HG02759 (cell line): ENCODE data around the gene HELLS.
"Not testable (repeated sequence)": the region's sequence is repeated elsewhere in the genome, so short reads cannot be mapped to it uniquely, and the experiment has no call there.

Source experiments
- ATAC-seq: cut with Tn5 transposase; IDR thresholded peaks from one replicate; pipeline ENCODE4 v1.9.1; 2021; ENCODE audit warnings: mild to moderate bottlenecking, moderate library complexity; ENCODE audit not compliant: unreplicated experiment

Gene HELLS

DNA sequence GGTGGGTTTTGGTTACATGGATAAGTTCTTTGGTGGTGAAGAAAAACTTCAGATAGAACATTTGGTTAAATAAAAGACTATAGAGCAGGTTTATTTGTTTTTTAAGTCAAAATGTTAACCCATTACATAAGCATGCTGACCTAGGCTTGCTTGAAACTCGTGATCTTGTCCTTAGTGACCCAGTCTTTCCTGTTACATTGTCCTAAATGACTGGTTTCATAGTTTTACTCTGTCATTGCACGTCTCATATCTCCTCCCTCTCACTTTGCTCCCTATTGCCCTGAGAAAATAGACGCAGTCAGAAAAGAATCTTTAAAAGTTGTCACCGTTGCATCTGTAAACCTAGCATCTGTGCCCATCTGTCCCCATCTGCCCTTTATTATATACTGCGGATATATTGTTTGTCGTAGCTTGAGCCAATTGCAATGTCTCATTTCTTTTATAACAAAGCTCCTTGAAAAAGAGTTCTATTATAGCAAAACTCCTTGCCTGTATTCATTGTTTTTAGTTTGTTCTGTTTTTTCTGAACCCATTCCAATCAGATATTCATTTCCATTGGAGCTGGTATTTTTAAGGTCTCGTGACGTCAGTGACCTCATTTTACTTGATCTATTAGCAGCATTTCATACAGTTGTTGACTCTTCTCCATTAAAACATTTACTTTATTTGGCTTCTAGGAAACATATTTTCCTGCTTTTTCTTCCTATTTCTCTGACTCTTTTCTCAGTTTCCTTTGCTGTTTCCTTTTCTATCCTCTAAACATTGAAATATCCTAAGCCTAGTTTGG is 57.3 kb downstream of the HELLS start:
- no peak for ATAC-seq

GRCh38 chr10:94607111-94607510 is 61.5 kb downstream of the HELLS start:
- peak; percentile 84 for ATAC-seq

DNA sequence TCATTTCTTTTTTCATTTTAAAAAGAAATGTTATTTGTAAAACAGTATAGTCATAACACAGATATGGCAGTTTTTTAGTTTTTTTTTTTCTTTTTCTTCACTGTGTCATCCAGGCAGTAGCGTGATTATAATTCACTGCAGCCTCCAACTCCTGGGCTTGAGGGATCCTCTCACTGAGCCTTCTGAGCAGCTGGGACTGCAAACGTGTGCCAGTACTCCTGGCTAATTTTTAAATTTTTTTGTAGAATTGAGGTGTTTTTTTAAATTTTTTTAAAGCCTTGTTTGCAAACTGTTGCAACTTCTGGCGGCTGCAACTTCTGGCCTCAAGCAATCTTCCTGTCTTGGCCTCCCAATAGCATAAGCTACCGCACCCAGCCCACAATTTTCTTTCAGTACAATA is 63.0 kb downstream of the HELLS start:
- ATAC-seq: no peak

DNA sequence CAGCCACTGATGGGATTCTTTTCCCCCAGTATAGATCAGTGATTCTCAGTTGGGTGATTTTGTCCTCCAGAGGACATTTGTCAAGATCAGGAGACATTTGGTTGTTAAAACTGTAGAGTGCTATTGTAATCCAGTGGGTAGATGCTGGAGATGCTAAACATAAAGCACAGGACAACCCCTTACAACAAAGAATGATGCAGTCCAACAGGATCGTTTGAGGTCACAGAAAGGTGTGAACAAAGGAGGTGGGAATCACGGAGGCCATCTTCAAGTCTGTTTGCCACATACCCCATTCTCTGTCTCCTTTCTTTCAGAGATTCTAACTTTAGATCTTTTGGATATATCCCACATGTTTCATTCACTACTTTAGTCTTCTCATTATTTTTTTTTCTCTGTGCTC is 69.0 kb downstream of the HELLS start:
- ATAC-seq: no peak

GRCh38 chr10:94617389-94617944 is 71.9 kb downstream of the HELLS start:
- no peak for ATAC-seq

- ATAC-seq: no peak
These were observed 77.1 kb downstream of the HELLS start for GRCh38 chr10:94622666-94623205.

- no peak for ATAC-seq
These were observed 78.0 kb downstream of the HELLS start for GRCh38 chr10:94623572-94623971.

GRCh38 chr10:94626476-94626875 is 80.9 kb downstream of the HELLS start:
- ATAC-seq: no peak

DNA sequence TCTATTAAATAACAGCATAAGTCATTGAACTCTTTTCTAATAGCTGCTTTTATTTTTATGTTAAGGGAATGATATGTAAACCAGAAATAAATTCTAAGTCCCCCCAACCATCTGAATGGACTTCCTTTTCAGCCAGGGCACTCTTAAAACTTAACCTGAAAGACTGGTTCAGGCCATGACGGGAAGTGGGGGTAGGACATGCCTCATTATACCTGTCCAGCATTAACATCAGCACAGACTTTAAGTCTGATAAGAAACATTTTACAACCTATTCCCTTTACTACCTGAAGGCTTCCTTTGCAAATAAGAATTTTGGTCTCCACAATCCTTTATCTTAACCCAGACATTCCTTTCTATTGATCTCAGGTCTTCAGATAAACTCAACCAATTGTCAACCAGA is 81.9 kb downstream of the HELLS start:
- no peak for ATAC-seq

- no peak for ATAC-seq
These were observed 84.6 kb downstream of the HELLS start for GRCh38 chr10:94630017-94630688.

- no peak for ATAC-seq
These were observed 85.7 kb downstream of the HELLS start for GRCh38 chr10:94631077-94631875.

- ATAC-seq: no peak
These were observed 87.4 kb downstream of the HELLS start for GRCh38 chr10:94632954-94633353.

- not testable (repeated sequence) for ATAC-seq
These were observed 92.5 kb downstream of the HELLS start for GRCh38 chr10:94638097-94638496.

DNA sequence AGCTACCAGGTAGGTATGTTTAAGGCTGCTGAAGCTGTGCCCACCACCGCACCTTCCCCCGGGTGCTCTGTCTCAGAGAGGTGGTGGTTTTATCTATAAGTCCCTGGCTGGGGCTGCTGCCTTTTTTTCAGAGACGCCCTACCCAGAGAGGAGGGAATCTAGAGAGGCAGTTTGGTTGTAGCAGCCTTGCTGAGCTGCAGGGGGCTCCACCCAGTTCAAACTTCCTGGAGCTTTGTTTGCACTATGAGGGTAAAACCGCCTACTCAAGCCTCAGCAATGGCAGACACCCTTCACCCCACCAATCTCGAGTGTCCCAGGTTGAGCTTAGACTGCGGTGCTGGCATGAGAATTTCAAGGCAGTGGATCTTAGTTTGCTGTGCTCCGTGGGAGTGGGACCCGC is 94.3 kb downstream of the HELLS start:
- ATAC-seq: no peak

- no peak for ATAC-seq
These were observed 95.0 kb downstream of the HELLS start for GRCh38 chr10:94640562-94640961.

DNA sequence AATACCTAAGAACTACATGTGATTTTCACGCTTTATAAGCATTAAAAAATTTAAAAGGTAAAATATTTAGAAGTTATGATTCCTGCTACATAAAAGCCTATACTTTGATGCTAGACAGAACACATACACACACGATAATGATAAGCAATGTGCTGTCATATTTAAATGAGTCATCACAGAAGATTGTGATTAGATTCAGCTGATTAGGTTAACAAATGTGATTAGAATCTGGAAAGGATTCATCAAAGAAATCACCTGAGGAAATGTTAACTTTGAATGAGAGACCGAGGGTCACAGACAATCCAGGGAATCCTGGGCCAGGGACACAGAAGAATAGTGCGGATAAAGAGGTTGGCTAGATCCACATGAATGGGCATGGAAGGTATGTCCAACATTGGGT is 95.9 kb downstream of the HELLS start:
- ATAC-seq: no peak

GRCh38 chr10:94644352-94644751 is 98.8 kb downstream of the HELLS start:
- no peak for ATAC-seq

GRCh38 chr10:94645285-94645684 is 99.7 kb downstream of the HELLS start:
- peak; percentile 71 for ATAC-seq
